K562 (cell line): Measurements from ENCODE around the gene TBC1D2B. TPM values are rescaled to one million over a fixed set of nuclear protein-coding genes. Genes with fewer than 3 reads are reported as not detected.
A peak's percentile ranks its signal among the peaks of the same experiment; 100 is the strongest.
"Not testable (repeated sequence)": the region's sequence is repeated elsewhere in the genome, so short reads cannot be mapped to it uniquely, and the experiment has no call there.

Source experiments
- ATAC-seq: fragments of 200-7000 bp; cut with Tn5 transposase; 3 replicates; pipeline ENCODE4 v1.9.1; 2020; ENCODE audit warnings: moderate library complexity
- BruUV-seq: library from RNA; stranded (reverse); fragments of 400-500 nt; replicated peaks from 2 replicates; lab custom pipeline; 2021; lab: Mats Ljungman, UMichigan
- CTCF ChIA-PET: fragments of 300-600 bp; formaldehyde crosslinking; extraction: SDS; loops from one replicate; lab custom pipeline; 2021; ENCODE audit warnings: low intra/inter-chr PET ratio; lab: Yijun Ruan, JAX
- POLR2A ChIA-PET: fragments of 300-600, 350-650 bp; sonication (Branson Sonifier 250); formaldehyde crosslinking; extraction: SDS; loops from one replicate; lab custom pipeline; 2021; ENCODE audit warnings: antibody characterized with exemption, inconsistent platforms; lab: Yijun Ruan, JAX
- DNase-seq, 4 experiments: peaks; one replicate each; pipeline versions ENCODE4 v3.0.0 to v3.0.0-alpha.2; 2011 to 2018; ENCODE audit warnings: low spot score in 3 of 4, mixed read lengths in 3 of 4; ENCODE audit errors: extremely low read depth in 1 of 4
- FAIRE-seq: peaks from 2 replicates; lab custom pipeline; 2011; peaks lifted over from hg19 to GRCh38; lab: Jason Lieb, UNC
- H2AFZ ChIP-seq: 2 replicates; pipeline ENCODE4 v1.6.0; 2011; ENCODE audit warnings: low read depth, low read length, control low read depth, inconsistent platforms
- H3K27ac ChIP-seq: fragments of 200-600 bp; 3 replicates; pipeline ENCODE4 v1.8.0; 2011; ENCODE audit warnings: low read depth, mild to moderate bottlenecking, control low read depth, inconsistent platforms, low read length, moderate library complexity, mixed read lengths; ENCODE audit errors: extremely low read depth
- H3K27me3 ChIP-seq, 2 experiments: fragments of 300-600 bp in 1 of 2; 2 replicates in 1 of 2; 3 replicates in 1 of 2; pipeline versions ENCODE4 v1.6.0 to v1.8.0; 2011; ENCODE audit warnings: inconsistent platforms in 2 of 2, low read length in 2 of 2, mild to moderate bottlenecking in 1 of 2, mixed read lengths in 1 of 2, moderate library complexity in 1 of 2; ENCODE audit not compliant: control insufficient read depth in 2 of 2, insufficient read depth in 2 of 2
- H3K36me3 ChIP-seq: fragments of 300-600 bp; 3 replicates; pipeline ENCODE4 v1.8.0; 2011; ENCODE audit warnings: mild to moderate bottlenecking, low read length, inconsistent platforms; ENCODE audit not compliant: control insufficient read depth, insufficient read depth
- H3K4me1 ChIP-seq, 2 experiments: fragments of 200-600 bp in 1 of 2; replicated peaks in 1 of 2; 2 replicates in 1 of 2; 3 replicates in 1 of 2; pipeline versions ENCODE4 v1.5.1 to v1.8.0; 2011; ENCODE audit warnings: inconsistent platforms in 2 of 2, low read length in 2 of 2, mild to moderate bottlenecking in 1 of 2, mixed read lengths in 1 of 2, moderate library complexity in 1 of 2; ENCODE audit not compliant: control insufficient read depth in 2 of 2, insufficient read depth in 2 of 2
- H3K4me2 ChIP-seq: 2 replicates; pipeline ENCODE4 v1.6.1; 2011; ENCODE audit warnings: low read length, control low read depth, inconsistent platforms, mixed read lengths; ENCODE audit not compliant: insufficient read depth
- H3K4me3 ChIP-seq: fragments of 200-600 bp; sonication (generic), shearing (Covaris generic); 2 replicates; pipeline ENCODE4 v1.5.1; 2016; ENCODE audit warnings: control low read depth, inconsistent platforms
- H3K79me2 ChIP-seq: fragments of 200-600 bp; 3 replicates; pipeline ENCODE4 v1.8.0; 2011; ENCODE audit warnings: low read length, inconsistent platforms; ENCODE audit not compliant: control insufficient read depth, insufficient read depth
- H3K9ac ChIP-seq, 2 experiments: 2 replicates each; pipeline versions ENCODE4 v1.6.0 to v1.6.1; 2011; ENCODE audit warnings: low read depth in 2 of 2, low read length in 2 of 2, control low read depth in 1 of 2, inconsistent platforms in 1 of 2, mild to moderate bottlenecking in 1 of 2, mixed read lengths in 1 of 2; ENCODE audit not compliant: insufficient read depth in 1 of 2
- H3K9me1 ChIP-seq: one replicate; pipeline ENCODE4 v1.6.0; 2011; ENCODE audit warnings: inconsistent platforms, mild to moderate bottlenecking, low read length, moderate library complexity; ENCODE audit not compliant: control insufficient read depth, insufficient read depth
- H3K9me3 ChIP-seq: replicated peaks from 2 replicates; pipeline ENCODE4 v1.5.1; 2011; ENCODE audit warnings: low read depth, low read length, inconsistent platforms; ENCODE audit not compliant: control insufficient read depth, insufficient read depth
- H4K20me1 ChIP-seq: replicated peaks from 2 replicates; pipeline ENCODE4 v1.6.1; 2011; ENCODE audit warnings: low read length, inconsistent platforms, mixed read lengths; ENCODE audit not compliant: control insufficient read depth, insufficient read depth
- CBFA2T3 ChIP-seq: fragments of 450-650 bp; IDR thresholded peaks from 2 replicates; pipeline ENCODE4 v1.6.1; 2017
- CTBP1 ChIP-seq: fragments of 450-650 bp; IDR thresholded peaks from 2 replicates; pipeline ENCODE4 v1.6.1; 2016; ENCODE audit warnings: borderline replicate concordance
- CTCF ChIP-seq, 3 experiments: IDR thresholded peaks in 2 of 3; conservative IDR thresholded peaks in 1 of 3; 2 replicates each; pipeline ENCODE4 v1.5.1; 2011 to 2012; ENCODE audit warnings: low read length in 3 of 3, mild to moderate bottlenecking in 3 of 3, control low read depth in 2 of 3, improper control_type of control experiment in 1 of 3, inconsistent platforms in 1 of 3, low read depth in 1 of 3, mixed read lengths in 1 of 3, moderate library complexity in 1 of 3; ENCODE audit not compliant: insufficient read depth in 2 of 3
- MTA1 ChIP-seq: fragments of 450-650 bp; IDR thresholded peaks from 2 replicates; pipeline ENCODE4 v1.6.1; 2017; ENCODE audit warnings: borderline replicate concordance
- NUFIP1 ChIP-seq: fragments of 450-650 bp; IDR thresholded peaks from 2 replicates; pipeline ENCODE4 v1.6.1; 2018; ENCODE audit not compliant: partially characterized antibody
- SPI1 ChIP-seq: IDR thresholded peaks from 2 replicates; pipeline ENCODE4 v1.6.1; 2011; ENCODE audit warnings: low read depth, low read length, control low read depth, borderline replicate concordance
- TFAP4 ChIP-seq: sonication (generic); formaldehyde crosslinking; IDR thresholded peaks from 2 replicates; pipeline ENCODE4 v1.8.0; 2022; ENCODE audit warnings: missing genetic modification reagents, mild to moderate bottlenecking, moderate library complexity, borderline replicate concordance
- ZBTB1 ChIP-seq: sonication (generic); formaldehyde crosslinking; IDR thresholded peaks from 2 replicates; pipeline ENCODE4 v1.8.1; 2023; ENCODE audit warnings: missing genetic modification reagents, low read depth, mild to moderate bottlenecking, borderline replicate concordance
- ZBTB11 ChIP-seq, 3 experiments: fragments of 200-800 bp in 1 of 3; fragments of 250-450 bp in 1 of 3; fragments of 450-650 bp in 1 of 3; sonication (Bioruptor Pico) in 1 of 3; sonication (Bioruptor generic) in 1 of 3; formaldehyde crosslinking in 1 of 3; IDR thresholded peaks; 2 replicates each; pipeline versions ENCODE4 v1.6.1 to v1.8.0; 2016 to 2022; ENCODE audit warnings: mild to moderate bottlenecking in 2 of 3, missing genetic modification characterization in 2 of 3, missing compliant biosample characterization in 1 of 3, moderate library complexity in 1 of 3
- ZNF561 ChIP-seq: fragments of 450-650 bp; formaldehyde crosslinking; conservative IDR thresholded peaks from 2 replicates; pipeline ENCODE4 v1.4.0; 2020; ENCODE audit warnings: mild to moderate bottlenecking, moderate library complexity
- ZNF79 ChIP-seq: fragments of 250-450 bp; sonication (Bioruptor Pico); IDR thresholded peaks from 2 replicates; pipeline ENCODE4 v1.4.0; 2020; ENCODE audit warnings: low read depth, mild to moderate bottlenecking, moderate library complexity
- WGBS: fragments of 100-300 bp; shearing (Covaris generic); methylation state at CpG from one replicate; pipeline ENCODE4 v1.1.6; 2016; ENCODE audit warnings: low coverage, mixed read lengths; ENCODE audit not compliant: insufficient coverage; ENCODE audit errors: missing lambda C conversion rate; 5-methylcytosine and 5-hydroxymethylcytosine counted together
- in situ Hi-C: fragments of 300-500 bp; cut with MboI; formaldehyde crosslinking; loops from 4 replicates; pipeline ENCODE4 v1.15.0; 2018; ENCODE audit warnings: inconsistent platforms, mixed read lengths
- intact Hi-C: fragments of 100-400 bp; cut with micrococcal nuclease; formaldehyde crosslinking; loops from 2 replicates; pipeline ENCODE4 v1.14.2; 2022
- polyA plus RNA-seq, 8 experiments: library from polyadenylated mRNA; depleted of rRNA in 4 of 8; stranded (reverse) in 5 of 8; unstranded in 3 of 8; fragments of >200 nt; fragmentation: Nextera tagmentation in 2 of 8; fragmentation: Illumina TruSeq in 1 of 8; extraction: Ambion mirVana in 2 of 8; extraction: Trizol in 1 of 8; gene quantifications; 2 replicates each; pipeline versions ENCODE4 v1.2.1 to v1.2.3, GENCODE V29; 2011 to 2014; ENCODE audit warnings: inconsistent platforms in 1 of 8, missing spikeins in 1 of 8
- total RNA-seq, 7 experiments: library from RNA; depleted of rRNA in 6 of 7; stranded (reverse); fragments of >200 nt in 6 of 7; fragmentation: Illumina TruSeq in 2 of 7; extraction: Trizol in 2 of 7; gene quantifications; 2 replicates each; pipeline versions ENCODE4 v1.2.1 to v1.2.3, GENCODE V29; 2011 to 2021; ENCODE audit warnings: low replicate concordance in 1 of 7

Gene TBC1D2B
- total and polyA plus RNA-seq, 9 of the 15 experiments (the other 6 are each of a cell fraction or from before 2014, with no cell fraction given), result 0.15 to 16.3 (median 8.9) TPM

- TF ChIP-seq TFAP4, result peak; percentile 89
- no peak for TF ChIP-seq SPI1
- TF ChIP-seq ZBTB1 (CRISPR knock-in tag), result peak; percentile 32; the same call in 1 of the 2 replicates
- TF ChIP-seq ZNF79, result no peak
- peak; percentile 53; the same call in 1 of the 2 replicates for TF ChIP-seq MTA1
- TF ChIP-seq NUFIP1, result no peak
- TF ChIP-seq ZNF561 (CRISPR knock-in tag), result no peak
- TF ChIP-seq CTBP1, result peak; percentile 49; the same call in 1 of the 2 replicates
- TF ChIP-seq CTCF (IDR thresholded peaks at IDR 0.05 in 2 of 3, conservative IDR thresholded peaks at IDR 0.05 in 1 of 3; ENCODE audit: insufficient read depth in 2 of 3, low read depth in 1 of 3, low read length in 3 of 3), result peak; percentile 93 to 96 (median 95)
- peak; percentile 7; the same call in 1 of the 2 replicates for TF ChIP-seq CBFA2T3
- TF ChIP-seq ZBTB11 (CRISPR knock-in tag; IDR thresholded peaks at IDR 0.05), result 0 out of 6 replicates have a peak, but pooled peaks of 1 of the 3 experiments have one; percentile 20
- TF ChIP-seq, all 486 proteins: peak for 23
Observed at GRCh38 chr15:77959432-77959879, 118.1 kb downstream of the TBC1D2B start (continued).

GRCh38 chr15:77958716-77959431, 118.6 kb downstream of the TBC1D2B start:
- H4K20me1 ChIP-seq, H2AFZ ChIP-seq, H3K4me1 ChIP-seq, H3K36me3 ChIP-seq, H3K4me3 ChIP-seq, in situ Hi-C loops, H3K9ac ChIP-seq, H3K79me2 ChIP-seq, BruUV-seq, H3K9me3 ChIP-seq, DNase-seq, FAIRE-seq, H3K27ac ChIP-seq, H3K4me2 ChIP-seq, H3K9me1 ChIP-seq: not testable (repeated sequence)
- 3% methylated on average over 7 of the region's 7 CpGs for WGBS
- peak; percentile 37 for ATAC-seq
- POLR2A ChIA-PET, result interaction anchor here (0.8 kb wide), 1 partner anchor 150 kb away, joined by 3 read pairs; no protein-coding TSS in a partner anchor
- CTCF ChIA-PET, result interaction anchor here (0.6 to 2.8 kb wide), 5 partner anchors 148 to 753 kb away, joined by 3 to 16 read pairs (median 3); no protein-coding TSS in a partner anchor
- H3K27me3 ChIP-seq, result peaks cover 5 to 13% of the 10 kb centered on the region in 2 experiments; a peak in 3 of 5 replicates
- intact Hi-C loops, result loop anchor here (1.0 to 5.0 kb wide), 2 partner anchors 149 to 283 kb away; no protein-coding TSS in a partner anchor
